22Rv1 (cell line): ENCODE measurements around the gene ZKSCAN1.

ENCODE experiments used
- H3K27ac ChIP-seq: fragments of 450-650 bp; 2 replicates; pipeline ENCODE4 v1.5.1; 2017
- ZFX ChIP-seq: fragments of 450-650 bp; IDR thresholded peaks from 2 replicates; pipeline ENCODE4 v1.6.1; 2017; ENCODE audit warnings: antibody characterized with exemption, borderline replicate concordance
- TF ChIP-seq, protein P1 (sequence below): fragments of 450-650 bp; IDR thresholded peaks from 2 replicates; pipeline ENCODE4 v1.5.1; 2017; ENCODE audit warnings: mild to moderate bottlenecking

The ZKSCAN1 gene

DNA sequence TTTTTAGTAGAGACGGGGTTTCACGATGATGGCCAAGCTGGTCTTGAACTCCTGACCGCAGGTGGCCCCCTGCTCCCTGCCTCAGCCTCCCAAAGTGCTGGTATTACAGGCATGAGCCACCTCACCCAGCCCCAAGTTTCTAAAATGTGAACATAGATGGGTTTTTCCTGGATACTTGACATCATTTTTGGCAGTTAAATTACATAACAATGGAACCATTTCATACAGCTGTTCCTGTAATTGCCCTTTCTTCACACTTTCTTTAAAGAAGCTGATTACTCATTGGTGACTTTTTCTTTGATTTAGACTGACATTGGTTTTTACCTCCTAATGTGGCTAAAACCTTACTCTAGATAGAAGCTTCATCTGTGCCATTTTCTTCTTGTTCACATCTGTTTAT lies 5.9 kb downstream of the ZKSCAN1 start:
- TF ChIP-seq, protein P1, sequence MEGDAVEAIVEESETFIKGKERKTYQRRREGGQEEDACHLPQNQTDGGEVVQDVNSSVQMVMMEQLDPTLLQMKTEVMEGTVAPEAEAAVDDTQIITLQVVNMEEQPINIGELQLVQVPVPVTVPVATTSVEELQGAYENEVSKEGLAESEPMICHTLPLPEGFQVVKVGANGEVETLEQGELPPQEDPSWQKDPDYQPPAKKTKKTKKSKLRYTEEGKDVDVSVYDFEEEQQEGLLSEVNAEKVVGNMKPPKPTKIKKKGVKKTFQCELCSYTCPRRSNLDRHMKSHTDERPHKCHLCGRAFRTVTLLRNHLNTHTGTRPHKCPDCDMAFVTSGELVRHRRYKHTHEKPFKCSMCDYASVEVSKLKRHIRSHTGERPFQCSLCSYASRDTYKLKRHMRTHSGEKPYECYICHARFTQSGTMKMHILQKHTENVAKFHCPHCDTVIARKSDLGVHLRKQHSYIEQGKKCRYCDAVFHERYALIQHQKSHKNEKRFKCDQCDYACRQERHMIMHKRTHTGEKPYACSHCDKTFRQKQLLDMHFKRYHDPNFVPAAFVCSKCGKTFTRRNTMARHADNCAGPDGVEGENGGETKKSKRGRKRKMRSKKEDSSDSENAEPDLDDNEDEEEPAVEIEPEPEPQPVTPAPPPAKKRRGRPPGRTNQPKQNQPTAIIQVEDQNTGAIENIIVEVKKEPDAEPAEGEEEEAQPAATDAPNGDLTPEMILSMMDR: no peak
- TF ChIP-seq ZFX: no peak

DNA sequence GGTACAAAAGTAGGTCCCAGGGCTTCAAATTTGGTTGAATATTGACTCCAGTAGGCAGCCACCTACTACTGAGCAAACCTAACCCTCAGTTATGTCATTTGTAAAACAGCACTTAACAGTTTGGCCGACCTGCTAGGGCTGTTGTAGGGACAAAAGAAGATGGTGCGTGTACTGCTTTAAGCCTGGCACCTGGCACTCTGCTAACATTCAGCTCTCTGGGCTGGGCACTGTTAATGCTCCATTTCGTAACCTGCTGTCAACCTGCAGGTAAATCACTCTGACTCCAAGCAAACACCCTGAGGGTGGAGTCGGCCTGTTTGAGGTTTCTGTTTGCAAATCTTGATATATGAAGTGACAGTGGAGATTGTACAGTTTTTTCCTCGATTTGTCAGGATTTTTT lies 7.2 kb downstream of the ZKSCAN1 start:
- TF ChIP-seq, protein P1: no peak
- no peak for TF ChIP-seq ZFX
- H3K27ac ChIP-seq: peak overlapping the region; percentile 41

More for the DNA sequence above, 5.9 kb downstream of the ZKSCAN1 start:
- peak overlapping the region; percentile 41; the same call in 1 of the 2 replicates for H3K27ac ChIP-seq

DNA sequence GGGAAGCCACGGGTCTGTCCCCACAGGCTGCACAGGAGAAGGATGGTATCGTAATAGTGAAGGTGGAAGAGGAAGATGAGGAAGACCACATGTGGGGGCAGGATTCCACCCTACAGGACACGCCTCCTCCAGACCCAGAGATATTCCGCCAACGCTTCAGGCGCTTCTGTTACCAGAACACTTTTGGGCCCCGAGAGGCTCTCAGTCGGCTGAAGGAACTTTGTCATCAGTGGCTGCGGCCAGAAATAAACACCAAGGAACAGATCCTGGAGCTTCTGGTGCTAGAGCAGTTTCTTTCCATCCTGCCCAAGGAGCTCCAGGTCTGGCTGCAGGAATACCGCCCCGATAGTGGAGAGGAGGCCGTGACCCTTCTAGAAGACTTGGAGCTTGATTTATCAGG lies 8.1 kb downstream of the ZKSCAN1 start:
- peak overlapping the region; percentile 41; the same call in 1 of the 2 replicates for H3K27ac ChIP-seq
- TF ChIP-seq, protein P1: no peak
- TF ChIP-seq ZFX: no peak

DNA sequence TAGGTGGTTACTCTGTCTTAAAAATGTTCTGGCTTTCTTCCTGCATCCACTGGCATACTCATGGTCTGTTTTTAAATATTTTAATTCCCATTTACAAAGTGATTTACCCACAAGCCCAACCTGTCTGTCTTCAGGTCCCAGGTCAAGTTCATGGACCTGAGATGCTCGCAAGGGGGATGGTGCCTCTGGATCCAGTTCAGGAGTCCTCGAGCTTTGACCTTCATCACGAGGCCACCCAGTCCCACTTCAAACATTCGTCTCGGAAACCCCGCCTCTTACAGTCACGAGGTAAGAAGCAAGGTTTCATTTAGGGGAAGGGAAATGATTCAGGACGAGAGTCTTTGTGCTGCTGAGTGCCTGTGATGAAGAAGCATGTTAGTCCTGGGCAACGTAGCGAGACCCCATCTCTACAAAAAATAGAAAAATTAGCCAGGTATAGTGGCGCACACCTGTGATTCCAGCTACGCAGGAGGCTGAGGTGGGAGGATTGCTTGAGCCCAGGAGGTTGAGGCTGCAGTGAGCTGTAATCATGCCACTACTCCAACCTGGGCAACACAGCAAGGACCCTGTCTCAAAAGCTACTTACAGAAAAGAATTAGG lies 8.7 kb downstream of the ZKSCAN1 start:
- no peak overlapping the region for H3K27ac ChIP-seq
- TF ChIP-seq ZFX: no peak
- TF ChIP-seq, protein P1: no peak

DNA sequence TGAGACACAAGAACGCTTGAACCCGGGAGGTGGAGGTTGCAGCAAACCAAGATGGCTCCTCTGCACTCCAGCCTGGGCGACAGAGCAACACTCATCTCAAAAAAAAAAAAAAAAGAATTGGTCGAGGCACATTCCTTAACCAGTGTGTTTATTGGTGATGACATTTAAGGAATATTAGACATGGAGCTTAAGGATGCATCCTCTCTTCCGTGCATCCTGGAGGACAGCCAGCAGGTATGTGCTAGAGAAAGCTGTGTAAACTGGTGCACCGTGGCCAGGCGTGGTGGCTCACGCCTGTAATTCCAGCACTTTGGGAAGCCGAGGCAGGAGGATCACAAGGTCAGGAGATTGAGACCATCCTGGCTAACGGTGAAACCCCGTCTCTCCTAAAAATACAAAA lies 11.8 kb downstream of the ZKSCAN1 start:
- TF ChIP-seq ZFX: no peak
- TF ChIP-seq, protein P1: no peak
- H3K27ac ChIP-seq: no peak overlapping the region

DNA sequence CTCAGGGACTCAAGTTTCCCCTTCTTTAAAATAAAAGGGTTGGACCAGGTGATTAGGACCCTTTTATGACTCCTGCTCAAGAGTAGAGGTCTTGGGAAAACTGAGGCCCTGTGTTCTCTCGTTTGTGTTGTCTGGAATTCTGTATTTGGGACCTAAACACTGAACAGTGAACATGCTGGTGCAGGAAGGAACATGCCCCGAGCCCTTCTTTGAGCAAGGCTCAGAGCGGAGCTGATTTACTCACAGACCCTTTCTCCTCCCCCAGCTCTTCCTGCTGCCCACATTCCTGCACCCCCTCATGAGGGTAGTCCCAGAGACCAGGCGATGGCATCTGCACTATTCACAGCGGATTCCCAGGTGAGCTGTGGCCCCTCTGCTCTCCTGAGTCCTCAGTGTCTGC lies 14.2 kb downstream of the ZKSCAN1 start:
- H3K27ac ChIP-seq: no peak overlapping the region
- TF ChIP-seq, protein P1: no peak
- TF ChIP-seq ZFX: no peak

DNA sequence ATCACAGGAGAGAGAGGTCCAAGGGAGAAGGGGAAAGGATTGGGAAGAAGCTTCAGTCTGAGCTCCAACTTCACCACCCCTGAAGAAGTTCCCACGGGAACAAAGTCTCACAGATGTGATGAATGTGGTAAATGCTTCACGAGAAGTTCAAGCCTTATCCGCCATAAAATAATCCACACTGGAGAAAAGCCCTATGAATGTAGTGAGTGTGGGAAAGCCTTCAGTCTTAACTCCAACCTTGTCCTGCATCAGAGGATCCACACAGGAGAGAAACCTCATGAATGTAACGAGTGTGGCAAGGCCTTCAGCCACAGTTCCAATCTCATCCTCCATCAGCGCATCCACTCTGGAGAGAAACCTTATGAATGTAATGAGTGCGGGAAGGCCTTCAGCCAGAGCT lies 18.1 kb downstream of the ZKSCAN1 start:
- no peak for TF ChIP-seq ZFX
- TF ChIP-seq, protein P1: no peak
- no peak overlapping the region for H3K27ac ChIP-seq
